ENCODE results near the gene TTC39B. TPM values are rescaled to one million over a fixed set of nuclear protein-coding genes. Genes with fewer than 3 reads are reported as not detected.

Gene TTC39B
- total and polyA plus RNA-seq, 2 donors (not counting 3 experiments of a cell fraction or from before 2014, with no cell fraction given) = 1.0 to 5.4 TPM

DNA sequence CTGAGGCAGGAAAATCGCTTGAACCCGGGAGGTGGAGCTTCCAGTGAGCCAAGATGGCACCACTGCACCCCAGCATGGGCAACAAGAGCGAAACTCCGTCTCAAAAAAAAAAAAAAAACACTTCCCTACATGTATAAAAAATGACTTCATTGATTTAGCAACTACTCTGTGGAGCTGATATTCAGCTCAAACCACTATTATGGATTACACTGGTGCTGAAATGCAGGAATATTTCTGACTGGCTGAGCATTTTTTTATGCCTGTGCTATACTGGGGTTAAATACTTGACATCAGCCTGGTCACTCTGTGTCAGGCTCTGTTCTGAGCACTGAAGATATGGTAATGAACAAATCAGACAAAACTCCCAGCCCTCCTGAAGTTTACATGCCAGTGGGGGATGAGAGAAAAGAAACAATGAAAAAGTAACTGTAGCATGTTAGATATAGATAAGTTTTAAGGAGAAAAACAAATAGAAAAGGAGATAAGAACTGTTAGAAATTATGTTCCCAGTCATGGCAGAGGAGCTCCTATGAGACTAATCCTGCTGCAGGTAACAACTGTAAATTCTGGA, 22.6 kb upstream of the TTC39B start:
- TF ChIP-seq GATA2 (IDR thresholded peaks at IDR 0.05; ENCODE audit: insufficient read depth, insufficient read length, low read depth, low read length) = no peak
- TF ChIP-seq, protein P1, sequence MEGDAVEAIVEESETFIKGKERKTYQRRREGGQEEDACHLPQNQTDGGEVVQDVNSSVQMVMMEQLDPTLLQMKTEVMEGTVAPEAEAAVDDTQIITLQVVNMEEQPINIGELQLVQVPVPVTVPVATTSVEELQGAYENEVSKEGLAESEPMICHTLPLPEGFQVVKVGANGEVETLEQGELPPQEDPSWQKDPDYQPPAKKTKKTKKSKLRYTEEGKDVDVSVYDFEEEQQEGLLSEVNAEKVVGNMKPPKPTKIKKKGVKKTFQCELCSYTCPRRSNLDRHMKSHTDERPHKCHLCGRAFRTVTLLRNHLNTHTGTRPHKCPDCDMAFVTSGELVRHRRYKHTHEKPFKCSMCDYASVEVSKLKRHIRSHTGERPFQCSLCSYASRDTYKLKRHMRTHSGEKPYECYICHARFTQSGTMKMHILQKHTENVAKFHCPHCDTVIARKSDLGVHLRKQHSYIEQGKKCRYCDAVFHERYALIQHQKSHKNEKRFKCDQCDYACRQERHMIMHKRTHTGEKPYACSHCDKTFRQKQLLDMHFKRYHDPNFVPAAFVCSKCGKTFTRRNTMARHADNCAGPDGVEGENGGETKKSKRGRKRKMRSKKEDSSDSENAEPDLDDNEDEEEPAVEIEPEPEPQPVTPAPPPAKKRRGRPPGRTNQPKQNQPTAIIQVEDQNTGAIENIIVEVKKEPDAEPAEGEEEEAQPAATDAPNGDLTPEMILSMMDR (IDR thresholded peaks at IDR 0.05; ENCODE audit: extremely low read depth in 1 of 2, insufficient read depth in 1 of 2, low read depth in 1 of 2, low read length in 2 of 2) = no peak
- TF ChIP-seq FOS (IDR thresholded peaks at IDR 0.05; ENCODE audit: borderline replicate concordance, insufficient read depth, low read length) = no peak
- no peak for TF ChIP-seq EZH2 (IDR thresholded peaks at IDR 0.05; ENCODE audit: borderline replicate concordance, low read depth, low read length, severe bottlenecking)
- TF ChIP-seq JUN (IDR thresholded peaks at IDR 0.05; ENCODE audit: borderline replicate concordance, insufficient read depth, insufficient read length, low read depth) = no peak
- no peak for TF ChIP-seq POLR2AphosphoS5 (IDR thresholded peaks at IDR 0.05; ENCODE audit: insufficient read depth, low read depth, low read length)
- DNase-seq (ENCODE audit: low read depth, low spot score) = no peak
- no peaks in the 10 kb centered on the region for H3K36me3 ChIP-seq (ENCODE audit: control insufficient read depth in 2 of 2, extremely low read depth in 1 of 2, insufficient read depth in 2 of 2, low read length in 2 of 2)
- no peak overlapping the region for H3K4me3 ChIP-seq (replicated peaks in 1 of 3; ENCODE audit: insufficient read depth in 1 of 3, low read depth in 1 of 3, low read length in 3 of 3)
- H3K4me1 ChIP-seq (ENCODE audit: control insufficient read depth, extremely low read depth, insufficient read depth, low read length) = no peaks in the 10 kb centered on the region
- H3K9ac ChIP-seq (replicated peaks; ENCODE audit: extremely low read depth, insufficient read depth, low read length) = no peak overlapping the region
- no peaks in the 10 kb centered on the region for H3K27me3 ChIP-seq (ENCODE audit: control insufficient read depth in 2 of 2, insufficient read depth in 2 of 2, low read length in 2 of 2)
- H3K9me1 ChIP-seq (replicated peaks; ENCODE audit: control insufficient read depth, extremely low read depth, insufficient read depth, low read length) = no peaks in the 10 kb centered on the region
- H3K79me2 ChIP-seq (ENCODE audit: control insufficient read depth, insufficient read depth, low read length) = no peaks in the 10 kb centered on the region
- H3K27ac ChIP-seq (ENCODE audit: insufficient read depth, low read depth, low read length) = no peak overlapping the region
- POLR2A ChIA-PET = no interaction called here
- CTCF ChIA-PET = interaction anchor here (0.6 to 1.1 kb wide), 3 partner anchors 8 to 20 kb away, joined by 3 read pairs; no protein-coding TSS in a partner anchor
- H3K9me3 ChIP-seq (replicated peaks; ENCODE audit: control insufficient read depth, insufficient read depth, low read length) = no peaks in the 10 kb centered on the region
- no peaks in the 10 kb centered on the region for H4K20me1 ChIP-seq (replicated peaks; ENCODE audit: control insufficient read depth, extremely low read depth, insufficient read depth, low read length)
- BruUV-seq (replicated peaks) = no TSS peak
- dilution Hi-C loops (cut with MboI; ENCODE audit: extremely low pct_ligation_motif_present, low sequenced_read_pairs) (no loop called here), intact Hi-C loops (cut with micrococcal nuclease) (no loop called here)
- no peak for FAIRE-seq
- no peak overlapping the region for H2AFZ ChIP-seq (ENCODE audit: low read depth, low read length)
- no peak overlapping the region for H3K4me2 ChIP-seq (ENCODE audit: insufficient read depth, low read length)

All from endothelial cell of umbilical vein (primary cell).